Measurements from ENCODE around the gene PRRC2A.
A peak's percentile ranks its signal among the peaks of the same experiment; 100 is the strongest.

PRRC2A gene

DNA sequence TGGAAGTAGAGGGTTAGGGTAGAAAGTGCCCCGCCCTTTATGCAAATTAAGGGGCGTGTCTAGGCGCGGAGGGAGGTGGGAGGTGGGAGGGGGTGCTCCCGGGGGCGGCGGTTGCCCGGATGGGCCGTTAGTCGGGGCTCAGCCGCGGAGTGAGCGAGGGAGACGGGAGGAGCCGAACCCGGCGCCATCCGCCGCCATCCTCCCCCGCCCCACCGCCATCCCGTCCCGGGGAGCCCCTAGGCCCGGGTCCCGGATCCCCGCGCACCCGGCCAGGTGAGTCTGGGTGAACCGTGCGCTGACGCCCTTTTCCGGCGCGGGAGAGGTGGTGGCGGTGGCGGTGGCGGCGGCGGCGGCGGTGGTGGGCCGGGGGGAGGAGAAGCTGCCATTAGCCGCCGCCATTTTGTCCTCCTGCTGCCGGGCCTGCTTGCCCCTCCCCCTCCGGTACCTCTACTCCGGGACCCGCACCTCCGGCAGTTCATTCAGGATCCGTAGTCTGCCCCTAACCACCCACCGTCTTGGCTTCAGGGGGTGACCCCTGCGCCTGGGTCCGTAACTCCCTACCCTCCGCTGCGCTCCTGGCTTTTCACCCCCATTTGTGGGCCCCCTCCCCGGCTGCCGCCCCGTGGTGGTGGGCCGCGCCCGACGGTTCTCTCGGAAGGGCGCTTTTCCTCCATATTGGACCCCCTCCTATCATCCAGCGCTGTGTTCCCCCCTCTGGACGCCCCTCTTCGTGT is at the start of gene PRRC2A:
PRRC2A (plus strand) TSS at position 130 of the 734 bp plus-strand sequence. CDS start 2,075 bp downstream, outside the sequence.
- peak within 1 kb of the TSS; percentile 97 for H3K4me3 ChIP-seq (ENCODE audit: low read depth, low read length)
- peaks cover 26 to 46% of the 10 kb centered on the region in 2 experiments for H3K36me3 ChIP-seq (ENCODE audit: control insufficient read depth in 2 of 2, insufficient read depth in 1 of 2, low read length in 2 of 2)
- CTCF ChIA-PET, result interaction anchor here (0.9 kb wide), 1 partner anchor 24 kb away, joined by 5 read pairs; no protein-coding TSS in a partner anchor
- H3K27ac ChIP-seq (ENCODE audit: extremely low read depth, low read depth, low read length), result peak within 1 kb of the TSS; percentile 99
- H3K4me1 ChIP-seq (ENCODE audit: control insufficient read depth, insufficient read depth, low read length), result peaks cover 7% of the 10 kb centered on the region; the same call in 1 of the 2 replicates
- no peaks in the 10 kb centered on the region for H3K9me3 ChIP-seq (ENCODE audit: control insufficient read depth, insufficient read depth, low read depth, low read length)
- POLR2A ChIA-PET, result interaction anchor here (0.7 to 3.1 kb wide), 15 partner anchors 18 to 207 kb away, joined by 3 to 10 read pairs (median 5); partner anchors contain the start of genes ABHD16A, DDX39B, GPANK1 and HSPA1B
- no peak for TF ChIP-seq ZNF133 (tag by site-specific recombination; IDR thresholded peaks at IDR 0.05)
- TF ChIP-seq ZNF37A (tag by site-specific recombination; IDR thresholded peaks at IDR 0.05), result no peak
- no peak for TF ChIP-seq ZNF19 (tag by site-specific recombination; IDR thresholded peaks at IDR 0.05; ENCODE audit: low read depth)
- TF ChIP-seq ZNF518A (tag by site-specific recombination; conservative IDR thresholded peaks at IDR 0.05; ENCODE audit: low read depth), result 0 out of 2 replicates have a peak, but pooled peaks have one; percentile 20
- peak; percentile 64; the same call in 1 of the 2 replicates for TF ChIP-seq ZNF777 (tag by site-specific recombination; IDR thresholded peaks at IDR 0.05; ENCODE audit: borderline replicate concordance)
- TF ChIP-seq ZNF140 (tag by site-specific recombination; IDR thresholded peaks at IDR 0.05), result no peak
- no peak for TF ChIP-seq ZNF23 (tag by site-specific recombination; IDR thresholded peaks at IDR 0.05; ENCODE audit: borderline replicate concordance)
- no peak for TF ChIP-seq ZNF707 (tag by site-specific recombination; IDR thresholded peaks at IDR 0.05)
- peak; percentile 89 for TF ChIP-seq ZNF280D (tag by site-specific recombination; IDR thresholded peaks at IDR 0.05)
- TF ChIP-seq SP7 (tag by site-specific recombination; IDR thresholded peaks at IDR 0.05), result peak; percentile 68; the same call in 1 of the 2 replicates
- TF ChIP-seq INSM2 (tag by site-specific recombination; IDR thresholded peaks at IDR 0.05), result peak; percentile 79; the same call in 1 of the 2 replicates
- TF ChIP-seq YY2 (tag by site-specific recombination; IDR thresholded peaks at IDR 0.05), result peak; percentile 98
- TF ChIP-seq ZNF18 (tag by site-specific recombination; IDR thresholded peaks at IDR 0.05), result 0 out of 2 replicates have a peak, but pooled peaks have one; percentile 10
- no peak for TF ChIP-seq ZNF529 (tag by site-specific recombination; IDR thresholded peaks at IDR 0.05; ENCODE audit: insufficient replicate concordance)
- TF ChIP-seq ZNF791 (tag by site-specific recombination; IDR thresholded peaks at IDR 0.05), result no peak
- TF ChIP-seq, protein P1, sequence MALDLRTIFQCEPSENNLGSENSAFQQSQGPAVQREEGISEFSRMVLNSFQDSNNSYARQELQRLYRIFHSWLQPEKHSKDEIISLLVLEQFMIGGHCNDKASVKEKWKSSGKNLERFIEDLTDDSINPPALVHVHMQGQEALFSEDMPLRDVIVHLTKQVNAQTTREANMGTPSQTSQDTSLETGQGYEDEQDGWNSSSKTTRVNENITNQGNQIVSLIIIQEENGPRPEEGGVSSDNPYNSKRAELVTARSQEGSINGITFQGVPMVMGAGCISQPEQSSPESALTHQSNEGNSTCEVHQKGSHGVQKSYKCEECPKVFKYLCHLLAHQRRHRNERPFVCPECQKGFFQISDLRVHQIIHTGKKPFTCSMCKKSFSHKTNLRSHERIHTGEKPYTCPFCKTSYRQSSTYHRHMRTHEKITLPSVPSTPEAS (tag by site-specific recombination; IDR thresholded peaks at IDR 0.05), result peak; percentile 36; the same call in 1 of the 2 replicates
- peak; percentile 89; the same call in 1 of the 2 replicates for TF ChIP-seq ZNF391 (tag by site-specific recombination; IDR thresholded peaks at IDR 0.05; ENCODE audit: borderline replicate concordance, low read depth)
- peak; percentile 91 for TF ChIP-seq ZNF10 (tag by site-specific recombination; IDR thresholded peaks at IDR 0.05)
- TF ChIP-seq ZNF404 (tag by site-specific recombination; IDR thresholded peaks at IDR 0.05), result no peak
- TF ChIP-seq MZF1 (tag by site-specific recombination; IDR thresholded peaks at IDR 0.05; ENCODE audit: borderline replicate concordance), result no peak; the same call in 1 of the 2 replicates
- TF ChIP-seq, protein P2, sequence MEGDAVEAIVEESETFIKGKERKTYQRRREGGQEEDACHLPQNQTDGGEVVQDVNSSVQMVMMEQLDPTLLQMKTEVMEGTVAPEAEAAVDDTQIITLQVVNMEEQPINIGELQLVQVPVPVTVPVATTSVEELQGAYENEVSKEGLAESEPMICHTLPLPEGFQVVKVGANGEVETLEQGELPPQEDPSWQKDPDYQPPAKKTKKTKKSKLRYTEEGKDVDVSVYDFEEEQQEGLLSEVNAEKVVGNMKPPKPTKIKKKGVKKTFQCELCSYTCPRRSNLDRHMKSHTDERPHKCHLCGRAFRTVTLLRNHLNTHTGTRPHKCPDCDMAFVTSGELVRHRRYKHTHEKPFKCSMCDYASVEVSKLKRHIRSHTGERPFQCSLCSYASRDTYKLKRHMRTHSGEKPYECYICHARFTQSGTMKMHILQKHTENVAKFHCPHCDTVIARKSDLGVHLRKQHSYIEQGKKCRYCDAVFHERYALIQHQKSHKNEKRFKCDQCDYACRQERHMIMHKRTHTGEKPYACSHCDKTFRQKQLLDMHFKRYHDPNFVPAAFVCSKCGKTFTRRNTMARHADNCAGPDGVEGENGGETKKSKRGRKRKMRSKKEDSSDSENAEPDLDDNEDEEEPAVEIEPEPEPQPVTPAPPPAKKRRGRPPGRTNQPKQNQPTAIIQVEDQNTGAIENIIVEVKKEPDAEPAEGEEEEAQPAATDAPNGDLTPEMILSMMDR (tag by site-specific recombination; IDR thresholded peaks at IDR 0.05), result peak; percentile 54; the same call in 1 of the 2 replicates
- TF ChIP-seq ZNF585B (tag by site-specific recombination; IDR thresholded peaks at IDR 0.05), result peak; percentile 74
